SK-N-SH (cell line): ENCODE results near the gene KCNN3.

Experiments
- MXI1 ChIP-seq: IDR thresholded peaks from 2 replicates; pipeline ENCODE4 v1.6.1; 2012; ENCODE audit warnings: mild to moderate bottlenecking, low read depth, low read length, improper control_type of control experiment
- SMC3 ChIP-seq: IDR thresholded peaks from 2 replicates; pipeline ENCODE4 v1.6.1; 2012; ENCODE audit warnings: low read depth, low read length, improper control_type of control experiment
- TF ChIP-seq, protein P1 (sequence below): IDR thresholded peaks from 2 replicates; pipeline ENCODE4 v1.4.0; 2012; ENCODE audit warnings: low read depth
- TF ChIP-seq, protein P2 (sequence below): fragments of 150-350 bp; IDR thresholded peaks from 2 replicates; pipeline ENCODE4 v1.6.1; 2016; ENCODE audit warnings: mild to moderate bottlenecking, low read depth, low read length
- TF ChIP-seq, protein P3 (sequence below): fragments of 200-600 bp; sonication (generic); IDR thresholded peaks from 2 replicates; pipeline ENCODE4 v1.6.1; 2017; ENCODE audit warnings: antibody characterized with exemption, mild to moderate bottlenecking, moderate library complexity

DNA sequence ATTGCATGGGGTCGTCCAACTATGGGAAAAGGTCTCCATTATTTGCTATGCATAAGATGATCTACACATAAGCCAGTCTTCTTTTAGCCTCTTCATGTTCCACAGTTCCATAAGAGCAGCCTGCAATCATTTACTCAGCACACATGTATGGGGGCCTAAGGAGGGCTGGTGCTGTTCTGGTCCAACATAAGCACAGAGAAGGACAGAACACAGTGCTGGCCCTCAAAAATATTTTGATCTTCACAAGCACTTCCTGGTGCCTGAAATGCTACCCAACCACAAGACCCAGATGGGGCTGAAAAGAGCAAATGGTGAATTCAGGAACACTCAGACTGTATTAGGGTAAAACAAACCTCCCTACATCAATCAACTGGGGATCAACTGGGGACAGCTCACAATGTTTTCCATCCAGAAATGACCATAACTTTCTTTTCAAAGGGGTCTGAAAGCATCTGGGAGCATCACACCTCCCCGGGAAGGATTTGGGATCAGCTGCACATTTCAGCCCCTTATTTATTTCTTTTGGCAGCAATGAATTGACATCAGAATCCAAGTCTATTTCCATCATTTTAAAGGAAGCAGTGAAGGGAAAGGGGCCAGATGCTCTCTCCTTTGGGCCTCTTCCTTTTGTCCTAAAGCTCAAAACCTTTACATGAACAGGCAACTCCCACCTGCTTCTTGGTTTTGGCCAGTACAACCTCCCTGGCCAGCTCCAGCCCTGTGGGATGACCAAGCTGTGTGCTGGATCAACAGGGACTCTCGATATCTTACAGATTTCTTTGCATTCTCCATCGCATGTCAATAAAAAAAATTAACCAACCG is 45.7 kb downstream of the KCNN3 start:
- TF ChIP-seq, protein P1, sequence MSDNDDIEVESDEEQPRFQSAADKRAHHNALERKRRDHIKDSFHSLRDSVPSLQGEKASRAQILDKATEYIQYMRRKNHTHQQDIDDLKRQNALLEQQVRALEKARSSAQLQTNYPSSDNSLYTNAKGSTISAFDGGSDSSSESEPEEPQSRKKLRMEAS = no peak
- TF ChIP-seq, protein P2, sequence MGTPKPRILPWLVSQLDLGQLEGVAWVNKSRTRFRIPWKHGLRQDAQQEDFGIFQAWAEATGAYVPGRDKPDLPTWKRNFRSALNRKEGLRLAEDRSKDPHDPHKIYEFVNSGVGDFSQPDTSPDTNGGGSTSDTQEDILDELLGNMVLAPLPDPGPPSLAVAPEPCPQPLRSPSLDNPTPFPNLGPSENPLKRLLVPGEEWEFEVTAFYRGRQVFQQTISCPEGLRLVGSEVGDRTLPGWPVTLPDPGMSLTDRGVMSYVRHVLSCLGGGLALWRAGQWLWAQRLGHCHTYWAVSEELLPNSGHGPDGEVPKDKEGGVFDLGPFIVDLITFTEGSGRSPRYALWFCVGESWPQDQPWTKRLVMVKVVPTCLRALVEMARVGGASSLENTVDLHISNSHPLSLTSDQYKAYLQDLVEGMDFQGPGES = no peak
- TF ChIP-seq SMC3 (no peak), MXI1 (no peak)
- TF ChIP-seq, protein P3, sequence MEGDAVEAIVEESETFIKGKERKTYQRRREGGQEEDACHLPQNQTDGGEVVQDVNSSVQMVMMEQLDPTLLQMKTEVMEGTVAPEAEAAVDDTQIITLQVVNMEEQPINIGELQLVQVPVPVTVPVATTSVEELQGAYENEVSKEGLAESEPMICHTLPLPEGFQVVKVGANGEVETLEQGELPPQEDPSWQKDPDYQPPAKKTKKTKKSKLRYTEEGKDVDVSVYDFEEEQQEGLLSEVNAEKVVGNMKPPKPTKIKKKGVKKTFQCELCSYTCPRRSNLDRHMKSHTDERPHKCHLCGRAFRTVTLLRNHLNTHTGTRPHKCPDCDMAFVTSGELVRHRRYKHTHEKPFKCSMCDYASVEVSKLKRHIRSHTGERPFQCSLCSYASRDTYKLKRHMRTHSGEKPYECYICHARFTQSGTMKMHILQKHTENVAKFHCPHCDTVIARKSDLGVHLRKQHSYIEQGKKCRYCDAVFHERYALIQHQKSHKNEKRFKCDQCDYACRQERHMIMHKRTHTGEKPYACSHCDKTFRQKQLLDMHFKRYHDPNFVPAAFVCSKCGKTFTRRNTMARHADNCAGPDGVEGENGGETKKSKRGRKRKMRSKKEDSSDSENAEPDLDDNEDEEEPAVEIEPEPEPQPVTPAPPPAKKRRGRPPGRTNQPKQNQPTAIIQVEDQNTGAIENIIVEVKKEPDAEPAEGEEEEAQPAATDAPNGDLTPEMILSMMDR = no peak
